ENCODE measurements around the gene CLDN9. TPM values are rescaled to one million over a fixed set of nuclear protein-coding genes. Genes with fewer than 3 reads are reported as not detected.
A peak's percentile ranks its signal among the peaks of the same experiment; 100 is the strongest.

Gene CLDN9
- total and polyA plus RNA-seq, 11 donors: 0.13 to 2.0 (median 0.75) TPM

- WGBS, 4 donors: 9 to 23% (median 13%) methylated on average over 11 to 51 of the region's 51 CpGs
- no peak overlapping the region for H3K27ac ChIP-seq
- DNase-seq (peak in 1 of 5 donors; percentile 58), ATAC-seq (no peak)
- TF ChIP-seq POLR2A (IDR thresholded peaks at IDR 0.05): no peak
- TF ChIP-seq, protein P1, sequence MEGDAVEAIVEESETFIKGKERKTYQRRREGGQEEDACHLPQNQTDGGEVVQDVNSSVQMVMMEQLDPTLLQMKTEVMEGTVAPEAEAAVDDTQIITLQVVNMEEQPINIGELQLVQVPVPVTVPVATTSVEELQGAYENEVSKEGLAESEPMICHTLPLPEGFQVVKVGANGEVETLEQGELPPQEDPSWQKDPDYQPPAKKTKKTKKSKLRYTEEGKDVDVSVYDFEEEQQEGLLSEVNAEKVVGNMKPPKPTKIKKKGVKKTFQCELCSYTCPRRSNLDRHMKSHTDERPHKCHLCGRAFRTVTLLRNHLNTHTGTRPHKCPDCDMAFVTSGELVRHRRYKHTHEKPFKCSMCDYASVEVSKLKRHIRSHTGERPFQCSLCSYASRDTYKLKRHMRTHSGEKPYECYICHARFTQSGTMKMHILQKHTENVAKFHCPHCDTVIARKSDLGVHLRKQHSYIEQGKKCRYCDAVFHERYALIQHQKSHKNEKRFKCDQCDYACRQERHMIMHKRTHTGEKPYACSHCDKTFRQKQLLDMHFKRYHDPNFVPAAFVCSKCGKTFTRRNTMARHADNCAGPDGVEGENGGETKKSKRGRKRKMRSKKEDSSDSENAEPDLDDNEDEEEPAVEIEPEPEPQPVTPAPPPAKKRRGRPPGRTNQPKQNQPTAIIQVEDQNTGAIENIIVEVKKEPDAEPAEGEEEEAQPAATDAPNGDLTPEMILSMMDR (IDR thresholded peaks at IDR 0.05): no peak
- no peaks in the 10 kb centered on the region for H3K9me3 ChIP-seq
- H3K4me3 ChIP-seq: peak overlapping the region in 9 of 12 donors; percentile 3 to 39 (median 30)
- H3K36me3 ChIP-seq: peaks cover 0 to 5% (median 0%) of the 10 kb centered on the region in 9 donors
- peaks cover 58 to 63% (median 60%) of the 10 kb centered on the region in 9 donors for H3K27me3 ChIP-seq
- intact Hi-C loops (cut with DNase I): loop anchor here in 1 of 10 donors (10.0 kb wide), 1 partner anchor 92 kb away; no protein-coding TSS in a partner anchor
- H3K4me1 ChIP-seq: peaks cover 6 to 71% (median 51%) of the 10 kb centered on the region in 12 donors
Observed at GRCh38 chr16:2967211-2967631, 45.5 kb upstream of the CLDN9 start.

DNA sequence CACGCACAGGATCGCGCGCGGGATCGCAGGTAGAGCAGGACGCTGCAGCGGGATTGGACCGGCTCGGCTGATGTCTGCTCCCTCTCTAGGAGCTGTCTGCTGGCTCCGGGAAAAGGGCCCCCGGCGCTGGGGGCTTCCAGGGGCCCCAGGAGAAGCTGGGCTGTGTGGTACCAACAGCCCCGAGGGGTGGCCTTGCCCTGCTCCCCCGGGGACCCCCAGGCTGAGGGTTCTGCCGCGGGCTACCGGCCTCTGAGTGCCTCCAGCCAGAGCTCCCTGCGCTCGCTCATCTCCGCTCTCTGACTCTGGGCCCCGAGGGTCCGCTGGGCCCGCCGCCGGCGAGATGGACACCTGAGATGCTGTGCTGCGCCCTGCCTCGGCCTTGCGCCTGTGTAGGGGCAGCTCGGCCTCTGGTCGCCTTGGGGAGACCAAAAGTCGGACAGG lies 45.0 kb upstream of the CLDN9 start:
- intact Hi-C loops (cut with DNase I): loop anchor here in 1 of 10 donors (10.0 kb wide), 1 partner anchor 93 kb away; no protein-coding TSS in a partner anchor
- H3K4me1 ChIP-seq: peaks cover 6 to 72% (median 50%) of the 10 kb centered on the region in 12 donors
- peaks cover 0 to 10% (median 0%) of the 10 kb centered on the region in 9 donors for H3K36me3 ChIP-seq
- TF ChIP-seq, protein P1 (IDR thresholded peaks at IDR 0.05): no peak
- no peak for TF ChIP-seq POLR2A (IDR thresholded peaks at IDR 0.05)
- peaks cover 53 to 58% (median 54%) of the 10 kb centered on the region in 9 donors for H3K27me3 ChIP-seq
- H3K27ac ChIP-seq: no peak overlapping the region
- 46 to 60% (median 50%) methylated on average over 30 to 33 of the region's 33 CpGs for WGBS, 4 donors
- ATAC-seq (no peak), DNase-seq (peak in 2 of 5 donors; percentile 17 to 60)
- H3K4me3 ChIP-seq: no peak overlapping the region
- no peaks in the 10 kb centered on the region for H3K9me3 ChIP-seq

DNA sequence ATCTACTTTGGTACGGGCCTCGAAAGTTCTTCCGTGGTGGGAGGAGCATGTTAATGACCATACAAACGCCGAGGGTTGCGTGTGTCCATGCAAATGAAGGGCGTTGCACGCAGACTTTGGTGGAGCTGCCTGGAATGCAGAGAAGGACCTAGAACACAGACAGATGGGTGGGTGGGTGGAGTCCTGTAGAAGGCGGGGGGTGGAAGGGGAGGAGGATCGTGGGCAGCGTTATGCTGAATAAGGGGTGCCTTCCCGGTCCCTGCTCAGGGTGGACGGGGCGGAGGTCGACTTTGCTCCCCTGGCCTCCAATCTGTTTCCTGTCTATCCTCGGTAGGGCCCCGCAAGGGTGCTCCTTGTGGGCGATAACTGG lies 44.4 kb upstream of the CLDN9 start:
- Histone ChIP-seq H3K4me3 (peak overlapping the region; percentile 62 to 95 (median 78)), H3K4me1 (peaks cover 4 to 70% (median 46%) of the 10 kb centered on the region in 12 donors), H3K27ac (no peak overlapping the region), H3K27me3 (peaks cover 46 to 52% (median 48%) of the 10 kb centered on the region in 9 donors), H3K9me3 (no peaks in the 10 kb centered on the region), H3K36me3 (peaks cover 0 to 13% (median 0%) of the 10 kb centered on the region in 9 donors)
- 16 to 28% (median 18%) methylated on average over 17 to 18 of the region's 18 CpGs for WGBS, 4 donors
- DNase-seq: peak in 1 of 5 donors; percentile 52
- ATAC-seq: no peak
- no peak for TF ChIP-seq POLR2A (IDR thresholded peaks at IDR 0.05)
- TF ChIP-seq, protein P1 (IDR thresholded peaks at IDR 0.05): no peak
- intact Hi-C loops (cut with DNase I): loop anchor here in 1 of 10 donors (10.0 kb wide), 1 partner anchor 94 kb away; no protein-coding TSS in a partner anchor

DNA sequence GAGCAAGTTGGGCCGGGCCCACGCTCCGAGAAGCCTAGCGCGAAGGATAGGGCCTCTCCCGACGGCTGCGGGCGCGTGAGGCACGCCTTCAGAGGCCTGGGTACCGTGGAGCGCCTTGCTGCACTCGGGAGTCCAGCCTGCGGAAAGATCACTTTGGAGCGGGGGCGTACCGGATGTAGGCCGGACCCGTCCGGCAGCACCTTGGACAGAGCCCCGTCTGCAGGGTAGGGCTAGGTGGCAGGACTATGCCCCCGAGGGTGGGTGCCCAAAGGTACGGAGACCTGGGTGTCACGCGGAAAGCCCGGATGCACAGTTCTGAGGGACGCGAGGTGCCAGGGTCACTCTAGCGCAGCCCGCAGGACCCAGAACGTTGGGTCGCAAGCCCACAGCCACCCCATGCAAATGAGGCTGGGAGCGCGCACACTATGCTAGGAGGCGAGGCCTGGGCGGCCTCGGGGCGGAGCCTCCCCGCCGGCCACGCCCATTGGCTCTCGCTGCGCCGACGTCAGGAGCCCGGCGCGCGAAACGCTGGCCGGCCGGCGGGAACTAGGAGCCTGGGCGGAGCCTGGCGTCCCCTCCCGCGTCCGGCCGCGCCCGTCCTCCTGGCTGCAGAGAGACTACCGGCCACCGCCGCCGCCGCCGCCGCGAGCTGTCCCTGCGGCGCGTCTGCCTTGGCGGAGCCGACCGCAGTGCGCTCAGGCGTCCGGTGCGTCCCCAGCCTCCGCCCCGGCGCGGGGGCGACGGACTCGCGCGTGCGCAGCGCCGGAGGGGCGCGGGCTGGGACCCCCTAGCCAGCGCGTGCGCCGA lies 43.8 kb upstream of the CLDN9 start, which contains the start of gene PAQR4:
Gene PAQR4 (plus strand): TSS at position 611 of the 807 bp plus-strand sequence. CDS start 327 bp downstream, outside the sequence.
- TF ChIP-seq, protein P1 (IDR thresholded peaks at IDR 0.05): no peak
- peak in 1 of 2 donors; percentile 77 for TF ChIP-seq POLR2A (IDR thresholded peaks at IDR 0.05)
- no peaks in the 10 kb centered on the region for H3K9me3 ChIP-seq
- peaks cover 0 to 17% (median 0%) of the 10 kb centered on the region in 9 donors for H3K36me3 ChIP-seq
- peaks cover 41 to 46% (median 42%) of the 10 kb centered on the region in 9 donors for H3K27me3 ChIP-seq
- H3K4me3 ChIP-seq: peak within 1 kb of the TSS; percentile 62 to 95 (median 78)
- DNase-seq (peak; percentile 88 to 95 (median 90)), ATAC-seq (peak; percentile 90 to 95 (median 92))
- H3K27ac ChIP-seq: peak within 1 kb of the TSS in 11 of 12 donors; percentile 24 to 79 (median 55)
- H3K4me1 ChIP-seq: peaks cover 3 to 64% (median 40%) of the 10 kb centered on the region in 12 donors
- intact Hi-C loops (cut with DNase I): loop anchor here in 1 of 10 donors (10.0 kb wide), 1 partner anchor 94 kb away; no protein-coding TSS in a partner anchor
- 0 to 1% (median 1%) methylated on average over 45 to 98 of the region's 98 CpGs for WGBS, 4 donors

All from heart left ventricle (tissue), 16 donors.